HepG2 (cell line): ENCODE data around the gene TMED5. TPM values are rescaled to one million over a fixed set of nuclear protein-coding genes. Genes with fewer than 3 reads are reported as not detected.

ENCODE experiments used
- ADNP ChIP-seq: sonication (generic); formaldehyde crosslinking; IDR thresholded peaks from 2 replicates; pipeline ENCODE4 v1.4.0; 2020; ENCODE audit warnings: missing genetic modification reagents
- GMEB1 ChIP-seq: sonication (generic); formaldehyde crosslinking; IDR thresholded peaks from 2 replicates; pipeline ENCODE4 v1.5.1; 2020; ENCODE audit warnings: missing genetic modification reagents, mild to moderate bottlenecking, borderline replicate concordance
- HMG20A ChIP-seq: IDR thresholded peaks from 2 replicates; pipeline ENCODE4 v1.6.1; 2016; ENCODE audit warnings: borderline replicate concordance
- MXD1 ChIP-seq: sonication (generic); formaldehyde crosslinking; IDR thresholded peaks from 2 replicates; pipeline ENCODE4 v1.4.0; 2020; ENCODE audit warnings: mild to moderate bottlenecking, missing genetic modification reagents
- MYNN ChIP-seq: sonication (generic); formaldehyde crosslinking; IDR thresholded peaks from 2 replicates; pipeline ENCODE4 v1.4.0; 2020; ENCODE audit warnings: mild to moderate bottlenecking, low read depth, missing genetic modification reagents
- NCOA5 ChIP-seq: sonication (generic); formaldehyde crosslinking; IDR thresholded peaks from 2 replicates; pipeline ENCODE4 v1.4.0; 2020; ENCODE audit warnings: missing genetic modification reagents
- NFE2 ChIP-seq: sonication (generic); formaldehyde crosslinking; IDR thresholded peaks from 2 replicates; pipeline ENCODE4 v1.4.0; 2020; ENCODE audit warnings: missing genetic modification reagents
- NFE2L1 ChIP-seq: sonication (generic); formaldehyde crosslinking; IDR thresholded peaks from 2 replicates; pipeline ENCODE4 v1.4.0; 2020; ENCODE audit warnings: missing genetic modification reagents, mild to moderate bottlenecking, borderline replicate concordance
- PAWR ChIP-seq: sonication (generic); formaldehyde crosslinking; IDR thresholded peaks from 2 replicates; pipeline ENCODE4 v1.4.0; 2020; ENCODE audit warnings: missing genetic modification reagents, mild to moderate bottlenecking, borderline replicate concordance
- PHF5A ChIP-seq: IDR thresholded peaks from one replicate; pipeline ENCODE4 v1.6.1; 2018; ENCODE audit warnings: low read depth, missing genetic modification reagents; ENCODE audit not compliant: unreplicated experiment
- RBAK ChIP-seq: sonication (generic); formaldehyde crosslinking; IDR thresholded peaks from 2 replicates; pipeline ENCODE4 v1.5.1; 2020; ENCODE audit warnings: mild to moderate bottlenecking, missing genetic modification reagents
- SOX6 ChIP-seq, 2 experiments: fragments of 450-650 bp in 1 of 2; sonication (generic) in 1 of 2; formaldehyde crosslinking in 1 of 2; IDR thresholded peaks; 2 replicates each; pipeline versions ENCODE4 v1.4.0 to v1.6.1; 2017 to 2020; ENCODE audit warnings: antibody characterized with exemption in 1 of 2, mild to moderate bottlenecking in 1 of 2, missing genetic modification reagents in 1 of 2
- TFE3 ChIP-seq: IDR thresholded peaks from 2 replicates; pipeline ENCODE4 v1.6.1; 2016
- ZBED4 ChIP-seq: sonication (generic); formaldehyde crosslinking; IDR thresholded peaks from 2 replicates; pipeline ENCODE4 v1.4.0; 2020; ENCODE audit warnings: missing genetic modification reagents, borderline replicate concordance
- ZIK1 ChIP-seq: sonication (generic); formaldehyde crosslinking; IDR thresholded peaks from 2 replicates; pipeline ENCODE4 v1.5.0; 2020; ENCODE audit warnings: mild to moderate bottlenecking, low read depth, missing genetic modification reagents, borderline replicate concordance
- ZNF335 ChIP-seq: sonication (generic); formaldehyde crosslinking; IDR thresholded peaks from 2 replicates; pipeline ENCODE4 v1.4.0; 2020; ENCODE audit warnings: missing genetic modification reagents
- ZNF414 ChIP-seq: sonication (generic); formaldehyde crosslinking; IDR thresholded peaks from 2 replicates; pipeline ENCODE4 v1.5.0; 2020; ENCODE audit warnings: missing genetic modification reagents
- ZNF468 ChIP-seq: sonication (generic); formaldehyde crosslinking; IDR thresholded peaks from 2 replicates; pipeline ENCODE4 v1.8.0; 2022; ENCODE audit warnings: mild to moderate bottlenecking, moderate library complexity, missing genetic modification reagents
- ZNF552 ChIP-seq: sonication (generic); formaldehyde crosslinking; IDR thresholded peaks from 2 replicates; pipeline ENCODE4 v1.9.0; 2022; ENCODE audit warnings: missing genetic modification reagents, mild to moderate bottlenecking, borderline replicate concordance
- ZNF570 ChIP-seq: sonication (generic); formaldehyde crosslinking; IDR thresholded peaks from 2 replicates; pipeline ENCODE4 v1.4.0; 2020; ENCODE audit warnings: mild to moderate bottlenecking, missing genetic modification reagents, borderline replicate concordance
- polyA plus RNA-seq, 8 experiments: library from polyadenylated mRNA; depleted of rRNA in 3 of 8; stranded (reverse) in 7 of 8; unstranded in 1 of 8; fragments of >200 nt; fragmentation: Illumina TruSeq in 4 of 8; extraction: Trizol in 4 of 8; gene quantifications; 2 replicates each; pipeline versions ENCODE4 v1.2.1 to v1.2.3, GENCODE V29; 2011 to 2016; ENCODE audit warnings: low read depth in 4 of 8, missing spikeins in 1 of 8, mixed read lengths in 1 of 8; ENCODE audit not compliant: insufficient read depth in 1 of 8
- total RNA-seq, 5 experiments: library from RNA; depleted of rRNA; stranded (reverse); fragments of >200 nt; fragmentation: Illumina TruSeq; extraction: Trizol; gene quantifications; 2 replicates each; pipeline ENCODE4 v1.2.3, GENCODE V29; 2016; ENCODE audit warnings: low read depth in 1 of 5

The TMED5 gene
- total and polyA plus RNA-seq, 2 of the 13 experiments (the other 11 are each of a cell fraction or from before 2014, with no cell fraction given) = 58.1 to 99.0 TPM

- no peak; the same call in 1 of the 2 replicates for TF ChIP-seq ZNF414 (CRISPR knock-in tag)
- TF ChIP-seq PAWR (CRISPR knock-in tag) = no peak
- TF ChIP-seq ZNF570 (CRISPR knock-in tag) = no peak; the same call in 1 of the 2 replicates
- no peak for TF ChIP-seq PHF5A (CRISPR knock-in tag)
- no peak for TF ChIP-seq SOX6 (IDR thresholded peaks at IDR 0.05)
- peak; percentile 44 for TF ChIP-seq SOX6 (CRISPR knock-in tag; IDR thresholded peaks at IDR 0.05)
- TF ChIP-seq NFE2L1 = peak; percentile 84
- no peak for TF ChIP-seq ADNP (CRISPR knock-in tag)
- TF ChIP-seq NCOA5 (CRISPR knock-in tag) = no peak
- peak; percentile 25; the same call in 1 of the 2 replicates for TF ChIP-seq TFE3 (CRISPR knock-in tag)
- no peak; the same call in 1 of the 2 replicates for TF ChIP-seq HMG20A
- TF ChIP-seq ZNF468 (CRISPR knock-in tag) = no peak
- peak; percentile 93 for TF ChIP-seq MXD1 (CRISPR knock-in tag)
- no peak for TF ChIP-seq MYNN (CRISPR knock-in tag)
- no peak for TF ChIP-seq NFE2 (CRISPR knock-in tag)
- peak; percentile 81; the same call in 1 of the 2 replicates for TF ChIP-seq ZNF552 (CRISPR knock-in tag)
- no peak; the same call in 1 of the 2 replicates for TF ChIP-seq ZNF335 (CRISPR knock-in tag)
- TF ChIP-seq ZIK1 (CRISPR knock-in tag) = peak; percentile 47; the same call in 1 of the 2 replicates
- 0 out of 2 replicates have a peak, but pooled peaks have one; percentile 11 for TF ChIP-seq ZBED4 (CRISPR knock-in tag)
- no peak for TF ChIP-seq RBAK (CRISPR knock-in tag)
- peak; percentile 99 for TF ChIP-seq GMEB1
These were observed at the start of gene TMED5 (continued) for GRCh38 chr1:93179886-93180722.
